SU-DHL-6 (cell line): ENCODE measurements around the gene NUDT16L1.

Experiments used
- H2AFZ ChIP-seq: fragments of 200-600 bp; sonication (generic); 2 replicates; pipeline ENCODE4 v1.6.1; 2014; ENCODE audit warnings: low read depth, mild to moderate bottlenecking, moderate library complexity, mixed read lengths, antibody characterized with exemption, low read length; ENCODE audit not compliant: severe bottlenecking
- H3F3A ChIP-seq: fragments of 200-600 bp; shearing (Covaris generic); 2 replicates; pipeline ENCODE4 v1.6.0; 2016; ENCODE audit warnings: antibody characterized with exemption, mild to moderate bottlenecking; ENCODE audit not compliant: insufficient read depth
- H3K27ac ChIP-seq: fragments of 200-600 bp; sonication (generic); 2 replicates; pipeline ENCODE4 v1.5.1; 2016; ENCODE audit warnings: low read depth, mild to moderate bottlenecking, low read length, moderate library complexity, mixed read lengths
- H3K27me3 ChIP-seq: fragments of 200-600 bp; sonication (generic), shearing (Covaris generic); 2 replicates; pipeline ENCODE4 v1.6.0; 2014; ENCODE audit warnings: mild to moderate bottlenecking, low read length
- H3K36me3 ChIP-seq: fragments of 200-600 bp; sonication (generic); 2 replicates; pipeline ENCODE4 v1.6.1; 2014; ENCODE audit warnings: mild to moderate bottlenecking, low read length, mixed read lengths
- H3K4me2 ChIP-seq: fragments of 300-600, 200-600 bp; shearing (Covaris generic), sonication (generic); 2 replicates; pipeline ENCODE4 v1.6.0; 2014; ENCODE audit warnings: low read length, low read depth, mild to moderate bottlenecking; ENCODE audit not compliant: poor library complexity, severe bottlenecking
- H3K4me3 ChIP-seq: fragments of 200-600 bp; sonication (generic); 2 replicates; pipeline ENCODE4 v1.5.1; 2014; ENCODE audit warnings: antibody characterized with exemption, low read length, mild to moderate bottlenecking, mixed read lengths; ENCODE audit not compliant: insufficient read depth, poor library complexity, severe bottlenecking
- H3K79me2 ChIP-seq: fragments of 200-600 bp; sonication (generic); 2 replicates; pipeline ENCODE4 v1.6.1; 2014; ENCODE audit warnings: mild to moderate bottlenecking, low read length, moderate library complexity; ENCODE audit not compliant: insufficient read depth
- H3K9ac ChIP-seq: fragments of 200-600 bp; sonication (generic); 2 replicates; pipeline ENCODE4 v1.7.0; 2014; ENCODE audit warnings: mild to moderate bottlenecking, low read length
- H3K9me2 ChIP-seq: fragments of 200-600 bp; sonication (generic); replicated peaks from 2 replicates; pipeline ENCODE4 v1.6.1; 2014; ENCODE audit warnings: low read length; ENCODE audit not compliant: insufficient read depth
- H3K9me3 ChIP-seq: fragments of 200-600 bp; sonication (generic); 2 replicates; pipeline ENCODE4 v1.6.1; 2014; ENCODE audit warnings: low read length, mixed read lengths; ENCODE audit not compliant: insufficient read depth
- H4K20me1 ChIP-seq: fragments of 200-600 bp; sonication (generic); 2 replicates; pipeline ENCODE4 v1.6.1; 2014; ENCODE audit warnings: low read depth, mild to moderate bottlenecking, antibody characterized with exemption, low read length, moderate library complexity, mixed read lengths
- EZH2phosphoT487 ChIP-seq: fragments of 200-600 bp; sonication (generic), shearing (Covaris generic); conservative IDR thresholded peaks from 2 replicates; pipeline ENCODE4 v1.6.1; 2018; ENCODE audit warnings: mild to moderate bottlenecking, antibody characterized with exemption, low read length, moderate library complexity, mixed read lengths
- TF ChIP-seq, protein P1 (sequence below): fragments of 200-600 bp; sonication (generic); IDR thresholded peaks from one replicate; pipeline ENCODE4 v1.5.1; 2017; ENCODE audit warnings: antibody characterized with exemption, mild to moderate bottlenecking, low read length, moderate library complexity; ENCODE audit not compliant: insufficient read depth, poor library complexity, severe bottlenecking

NUDT16L1 gene

DNA sequence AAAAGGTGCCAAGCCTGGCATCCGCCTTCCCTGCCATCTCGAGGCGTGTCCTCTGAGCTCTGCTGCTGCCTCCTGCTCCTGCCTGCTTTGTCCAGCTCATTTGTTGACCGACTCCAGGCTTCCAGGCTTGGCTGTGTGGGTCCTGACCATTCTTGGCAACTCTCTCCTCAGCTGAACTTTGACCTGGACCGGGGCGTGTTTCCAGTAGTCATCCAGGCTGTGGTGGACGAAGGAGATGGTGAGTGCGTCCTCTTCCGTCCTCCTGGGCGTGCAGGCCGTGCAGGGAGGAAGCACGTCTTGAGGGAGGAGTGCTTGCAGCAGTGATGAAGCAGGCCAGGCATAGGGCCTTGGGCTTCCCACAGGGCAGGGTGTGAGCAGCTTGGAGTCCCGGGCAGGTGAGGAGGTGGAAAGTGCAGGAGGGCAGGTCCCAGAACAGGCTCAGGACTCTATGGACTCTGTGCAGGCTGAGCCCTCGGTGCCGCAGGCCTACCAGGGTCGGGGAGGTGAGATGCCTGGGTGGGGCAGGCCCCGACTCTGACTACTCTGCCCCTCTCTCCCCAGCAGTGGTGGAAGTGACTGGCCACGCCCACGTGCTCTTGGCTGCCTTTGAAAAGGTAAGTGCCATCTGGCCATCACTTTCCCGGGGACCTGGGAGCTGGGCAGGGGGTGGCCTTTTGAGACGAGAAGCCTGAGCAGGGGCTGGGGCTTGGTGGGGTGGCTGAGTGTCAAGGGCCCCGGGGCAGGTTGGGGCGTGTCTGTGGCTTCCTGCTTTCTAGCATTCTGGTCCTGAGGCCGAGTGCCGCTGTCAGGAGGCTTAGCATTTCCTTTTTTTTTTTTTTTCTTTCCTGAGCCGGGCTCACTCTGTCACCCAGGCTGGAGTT, 28.6 kb upstream of the NUDT16L1 start:
- H3K4me2 ChIP-seq: no peak overlapping the region
- no peaks in the 10 kb centered on the region for H3K9me2 ChIP-seq
- H3F3A ChIP-seq: no peaks in the 10 kb centered on the region
- no peaks in the 10 kb centered on the region for H3K9me3 ChIP-seq
- H3K79me2 ChIP-seq: no peaks in the 10 kb centered on the region
- H3K36me3 ChIP-seq: peaks cover 3% of the 10 kb centered on the region; the same call in 1 of the 2 replicates
- H4K20me1 ChIP-seq: no peaks in the 10 kb centered on the region
- H3K27ac ChIP-seq: no peak overlapping the region
- H3K9ac ChIP-seq: no peak overlapping the region
- no peaks in the 10 kb centered on the region for H3K27me3 ChIP-seq
- H2AFZ ChIP-seq: no peak overlapping the region
- H3K4me3 ChIP-seq: no peak overlapping the region
- no peak for TF ChIP-seq EZH2phosphoT487
- TF ChIP-seq, protein P1, sequence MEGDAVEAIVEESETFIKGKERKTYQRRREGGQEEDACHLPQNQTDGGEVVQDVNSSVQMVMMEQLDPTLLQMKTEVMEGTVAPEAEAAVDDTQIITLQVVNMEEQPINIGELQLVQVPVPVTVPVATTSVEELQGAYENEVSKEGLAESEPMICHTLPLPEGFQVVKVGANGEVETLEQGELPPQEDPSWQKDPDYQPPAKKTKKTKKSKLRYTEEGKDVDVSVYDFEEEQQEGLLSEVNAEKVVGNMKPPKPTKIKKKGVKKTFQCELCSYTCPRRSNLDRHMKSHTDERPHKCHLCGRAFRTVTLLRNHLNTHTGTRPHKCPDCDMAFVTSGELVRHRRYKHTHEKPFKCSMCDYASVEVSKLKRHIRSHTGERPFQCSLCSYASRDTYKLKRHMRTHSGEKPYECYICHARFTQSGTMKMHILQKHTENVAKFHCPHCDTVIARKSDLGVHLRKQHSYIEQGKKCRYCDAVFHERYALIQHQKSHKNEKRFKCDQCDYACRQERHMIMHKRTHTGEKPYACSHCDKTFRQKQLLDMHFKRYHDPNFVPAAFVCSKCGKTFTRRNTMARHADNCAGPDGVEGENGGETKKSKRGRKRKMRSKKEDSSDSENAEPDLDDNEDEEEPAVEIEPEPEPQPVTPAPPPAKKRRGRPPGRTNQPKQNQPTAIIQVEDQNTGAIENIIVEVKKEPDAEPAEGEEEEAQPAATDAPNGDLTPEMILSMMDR: no peak

DNA sequence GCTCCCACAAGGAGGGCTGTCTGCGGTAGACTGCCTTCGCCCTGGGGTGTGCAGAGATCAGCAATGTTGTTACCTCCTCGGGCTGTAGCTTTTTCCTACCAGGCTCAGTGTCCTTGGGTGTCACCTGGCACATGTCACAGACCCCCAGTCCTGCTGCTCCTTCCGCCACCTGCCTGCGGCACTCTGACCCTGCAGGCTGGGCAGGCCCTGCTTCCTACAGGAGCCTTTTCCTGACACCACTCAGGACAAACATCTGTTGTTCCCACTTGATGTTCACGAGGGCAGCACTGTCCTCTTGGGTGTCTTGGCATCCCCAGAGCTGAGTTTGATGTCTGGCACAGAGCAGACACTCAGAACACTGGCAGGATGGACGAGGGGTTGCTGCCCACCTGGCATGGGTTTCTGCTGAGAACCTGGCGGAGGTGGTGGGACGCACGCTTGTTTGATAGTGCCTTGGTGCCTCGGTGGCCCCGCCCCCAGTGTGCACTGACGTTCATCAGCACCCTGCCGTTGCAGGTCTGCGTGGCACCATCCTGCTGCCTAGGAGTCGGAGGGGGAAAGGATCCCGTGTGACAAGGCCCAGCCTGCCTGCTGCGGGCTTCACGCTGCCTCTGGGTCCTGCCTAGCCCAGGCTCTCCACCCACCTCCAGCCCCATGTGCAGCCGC, 26.7 kb upstream of the NUDT16L1 start:
- H3K9ac ChIP-seq: no peak overlapping the region
- no peaks in the 10 kb centered on the region for H3K79me2 ChIP-seq
- no peak overlapping the region for H3K4me2 ChIP-seq
- H3K27me3 ChIP-seq: no peaks in the 10 kb centered on the region
- no peak overlapping the region for H3K4me3 ChIP-seq
- no peaks in the 10 kb centered on the region for H3F3A ChIP-seq
- no peak overlapping the region for H2AFZ ChIP-seq
- no peaks in the 10 kb centered on the region for H4K20me1 ChIP-seq
- H3K27ac ChIP-seq: no peak overlapping the region
- no peaks in the 10 kb centered on the region for H3K9me3 ChIP-seq
- TF ChIP-seq, protein P1: no peak
- TF ChIP-seq EZH2phosphoT487: no peak
- peaks cover 3% of the 10 kb centered on the region; the same call in 1 of the 2 replicates for H3K36me3 ChIP-seq
- H3K9me2 ChIP-seq: no peaks in the 10 kb centered on the region

- H3K9ac ChIP-seq: no peak overlapping the region
- peaks cover 3% of the 10 kb centered on the region; the same call in 1 of the 2 replicates for H3K36me3 ChIP-seq
- no peak overlapping the region for H2AFZ ChIP-seq
- no peaks in the 10 kb centered on the region for H3F3A ChIP-seq
- H3K4me2 ChIP-seq: no peak overlapping the region
- H3K27me3 ChIP-seq: no peaks in the 10 kb centered on the region
- no peaks in the 10 kb centered on the region for H3K9me2 ChIP-seq
- H3K79me2 ChIP-seq: no peaks in the 10 kb centered on the region
- no peaks in the 10 kb centered on the region for H4K20me1 ChIP-seq
- no peaks in the 10 kb centered on the region for H3K9me3 ChIP-seq
- no peak overlapping the region for H3K27ac ChIP-seq
- no peak overlapping the region for H3K4me3 ChIP-seq
- TF ChIP-seq EZH2phosphoT487: no peak
- TF ChIP-seq, protein P1: no peak
Observed at GRCh38 chr16:4667203-4667963, 26.0 kb upstream of the NUDT16L1 start.
